A673 (cell line): ENCODE data around the gene NCR3LG1. TPM values are rescaled to one million over a fixed set of nuclear protein-coding genes. Genes with fewer than 3 reads are reported as not detected.

Experiments used
- BruUV-seq: library from RNA; stranded (reverse); fragments of 400-500 nt; replicated peaks from 2 replicates; lab custom pipeline; 2021; lab: Mats Ljungman, UMichigan
- CTCF ChIA-PET: fragments of 300-600 bp; sonication (Branson Sonifier 250); formaldehyde crosslinking; loops from one replicate; lab custom pipeline; 2022; ENCODE audit warnings: antibody characterized with exemption; lab: Charles Lee
- POLR2A ChIA-PET: fragments of 300-600 bp; sonication (Branson Sonifier 250); formaldehyde crosslinking; loops from one replicate; lab custom pipeline; 2022; ENCODE audit warnings: antibody characterized with exemption; ENCODE audit not compliant: low non-redundant PET; lab: Charles Lee
- DNase-seq: peaks from one replicate; pipeline ENCODE4 v3.0.0-alpha.2; 2015; ENCODE audit warnings: low spot score
- H3K27ac ChIP-seq: fragments of 200-600 bp; sonication (generic); 2 replicates; pipeline ENCODE4 v1.5.1; 2016; ENCODE audit warnings: mixed run types, low read depth, mild to moderate bottlenecking, mixed read lengths, antibody characterized with exemption, low read length; ENCODE audit not compliant: poor library complexity, severe bottlenecking
- H3K27me3 ChIP-seq: fragments of 200-600 bp; sonication (generic); replicated peaks from 2 replicates; pipeline ENCODE4 v1.6.1; 2017; ENCODE audit warnings: mixed run types, low read depth, mild to moderate bottlenecking, mixed read lengths, antibody characterized with exemption, low read length; ENCODE audit not compliant: insufficient read depth, poor library complexity
- H3K36me3 ChIP-seq: fragments of 200-600 bp; sonication (generic); 2 replicates; pipeline ENCODE4 v1.6.1; 2016; ENCODE audit warnings: mixed run types, mild to moderate bottlenecking, mixed read lengths, antibody characterized with exemption, low read length; ENCODE audit not compliant: insufficient read depth, poor library complexity, severe bottlenecking
- H3K4me1 ChIP-seq: fragments of 200-600 bp; sonication (generic); 2 replicates; pipeline ENCODE4 v1.6.1; 2017; ENCODE audit warnings: mixed run types, mild to moderate bottlenecking, mixed read lengths, antibody characterized with exemption, low read length; ENCODE audit not compliant: insufficient read depth, poor library complexity, severe bottlenecking
- H3K4me3 ChIP-seq: fragments of 200-600 bp; sonication (generic); 2 replicates; pipeline ENCODE4 v1.5.1; 2016; ENCODE audit warnings: low read depth, mixed run types, mild to moderate bottlenecking, mixed read lengths, low read length; ENCODE audit not compliant: poor library complexity, severe bottlenecking
- H3K9me3 ChIP-seq: fragments of 200-600 bp; sonication (generic); 2 replicates; pipeline ENCODE4 v1.6.1; 2016; ENCODE audit warnings: mixed run types, low read depth, mild to moderate bottlenecking, mixed read lengths, antibody characterized with exemption, low read length; ENCODE audit not compliant: poor library complexity, severe bottlenecking
- CTCF ChIP-seq: fragments of 300-800, 200-600 bp; sonication (generic); conservative IDR thresholded peaks from 2 replicates; pipeline ENCODE4 v1.5.1; 2017; ENCODE audit warnings: low read depth, mild to moderate bottlenecking, antibody characterized with exemption, low read length, moderate library complexity, mixed read lengths
- EZH2 ChIP-seq: fragments of 200-600 bp; sonication (generic); IDR thresholded peaks from 2 replicates; pipeline ENCODE4 v1.6.1; 2017; ENCODE audit warnings: borderline replicate concordance, low read depth, mild to moderate bottlenecking, mixed read lengths, antibody characterized with exemption, low read length; ENCODE audit not compliant: poor library complexity, severe bottlenecking
- intact Hi-C: fragments of 100-400 bp; cut with micrococcal nuclease; formaldehyde crosslinking; loops from one replicate; pipeline ENCODE4 v1.10.0; 2022; ENCODE audit not compliant: unreplicated experiment
- total RNA-seq: library from RNA; stranded (reverse); gene quantifications from 2 replicates; pipeline ENCODE4 v1.2.3, GENCODE V29; 2021

The NCR3LG1 gene
- total RNA-seq, 1 experiment from 2014 or later = 5.8 TPM

DNA sequence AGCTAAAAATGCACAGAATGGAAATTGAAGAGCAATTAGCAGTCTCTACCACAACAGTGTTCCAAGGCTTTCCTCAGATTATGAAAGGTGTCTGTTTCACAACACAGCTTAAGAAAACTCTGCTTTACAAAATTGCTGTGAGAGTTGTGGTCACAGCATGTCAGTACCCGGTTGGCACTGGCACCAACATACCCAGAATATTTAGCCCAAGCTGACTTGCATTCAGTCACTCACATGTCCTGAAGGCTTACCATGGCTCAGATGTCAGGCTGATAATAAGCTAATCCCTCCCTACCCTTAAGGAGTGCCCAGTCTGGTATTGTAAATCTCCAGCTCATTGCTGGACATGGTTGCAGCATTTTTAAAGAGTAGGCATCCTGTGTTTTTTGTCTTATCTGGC, 14.9 kb downstream of the NCR3LG1 start:
- no TSS peak for BruUV-seq

DNA sequence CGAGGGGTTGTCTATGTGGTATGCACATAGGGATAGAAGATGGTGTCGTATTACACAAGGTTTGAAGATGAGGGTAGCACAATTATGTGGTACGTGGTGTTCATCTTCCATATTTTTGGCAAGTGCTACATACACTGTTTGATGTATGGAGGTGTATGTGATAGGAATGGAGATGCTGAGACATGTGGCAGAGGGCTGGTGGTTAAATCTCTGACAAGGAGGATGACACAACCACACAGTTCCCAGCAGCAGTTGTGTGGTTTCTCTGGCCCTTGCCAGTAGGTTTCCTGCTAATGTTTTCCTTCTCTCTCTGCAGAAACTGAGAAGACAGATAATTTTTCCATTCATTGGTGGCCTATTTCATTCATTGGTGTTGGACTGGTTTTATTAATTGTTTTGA, 17.0 kb downstream of the NCR3LG1 start:
- BruUV-seq = no TSS peak
- ChIA-PET POLR2A (no interaction called here), CTCF (no interaction called here)
- H3K27me3 ChIP-seq = no peaks in the 10 kb centered on the region
- intact Hi-C loops = no loop called here
- H3K9me3 ChIP-seq = peaks cover 26% of the 10 kb centered on the region
- peaks cover 18% of the 10 kb centered on the region for H3K36me3 ChIP-seq
- DNase-seq = no peak
- H3K4me3 ChIP-seq = no peak overlapping the region
- TF ChIP-seq CTCF (no peak), EZH2 (no peak)
- H3K4me1 ChIP-seq = no peaks in the 10 kb centered on the region
- H3K27ac ChIP-seq = no peak overlapping the region

More for the DNA sequence above, 14.9 kb downstream of the NCR3LG1 start:
- H3K4me3 ChIP-seq = no peak overlapping the region
- no peak for TF ChIP-seq EZH2
- TF ChIP-seq CTCF = no peak
- H3K27me3 ChIP-seq = no peaks in the 10 kb centered on the region
- no peaks in the 10 kb centered on the region for H3K4me1 ChIP-seq
- no peak overlapping the region for H3K27ac ChIP-seq
- ChIA-PET POLR2A (no interaction called here), CTCF (no interaction called here)
- peaks cover 12% of the 10 kb centered on the region for H3K36me3 ChIP-seq
- peaks cover 16% of the 10 kb centered on the region for H3K9me3 ChIP-seq
- intact Hi-C loops = no loop called here
- no peak for DNase-seq

DNA sequence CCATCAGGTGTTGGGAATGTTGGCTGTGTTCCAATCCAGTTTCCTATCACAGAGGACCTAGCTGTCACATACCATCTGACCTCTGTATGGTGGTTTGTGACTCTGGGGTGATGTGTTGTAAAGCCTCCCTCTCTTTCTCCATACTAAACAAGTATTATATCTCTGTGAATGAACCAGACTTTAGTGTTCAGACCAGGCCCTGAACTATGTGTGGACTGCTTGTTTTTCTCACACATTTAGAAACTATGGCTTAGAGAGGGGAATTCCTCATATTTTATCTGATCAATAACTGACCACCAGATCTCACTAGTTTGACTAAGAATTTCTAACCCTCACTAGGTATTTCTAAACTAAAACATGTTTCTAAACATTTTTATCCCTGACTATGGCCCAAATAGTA, 17.5 kb downstream of the NCR3LG1 start:
- H3K4me3 ChIP-seq = no peak overlapping the region
- intact Hi-C loops = no loop called here
- H3K4me1 ChIP-seq = no peaks in the 10 kb centered on the region
- BruUV-seq = no TSS peak
- H3K27me3 ChIP-seq = no peaks in the 10 kb centered on the region
- TF ChIP-seq EZH2 (no peak), CTCF (no peak)
- H3K27ac ChIP-seq = no peak overlapping the region
- peaks cover 26% of the 10 kb centered on the region for H3K9me3 ChIP-seq
- CTCF ChIA-PET = no interaction called here
- POLR2A ChIA-PET = no interaction called here
- peaks cover 18% of the 10 kb centered on the region for H3K36me3 ChIP-seq
- no peak for DNase-seq
